Measurements from ENCODE around the gene NT5DC4. TPM values are rescaled to one million over a fixed set of nuclear protein-coding genes. Genes with fewer than 3 reads are reported as not detected.
"Not testable (repeated sequence)": the region's sequence is repeated elsewhere in the genome, so short reads cannot be mapped to it uniquely, and the experiment has no call there.

NT5DC4 gene
- total and polyA plus RNA-seq, 4 donors: 1.2 TPM; not detected in 3

DNA sequence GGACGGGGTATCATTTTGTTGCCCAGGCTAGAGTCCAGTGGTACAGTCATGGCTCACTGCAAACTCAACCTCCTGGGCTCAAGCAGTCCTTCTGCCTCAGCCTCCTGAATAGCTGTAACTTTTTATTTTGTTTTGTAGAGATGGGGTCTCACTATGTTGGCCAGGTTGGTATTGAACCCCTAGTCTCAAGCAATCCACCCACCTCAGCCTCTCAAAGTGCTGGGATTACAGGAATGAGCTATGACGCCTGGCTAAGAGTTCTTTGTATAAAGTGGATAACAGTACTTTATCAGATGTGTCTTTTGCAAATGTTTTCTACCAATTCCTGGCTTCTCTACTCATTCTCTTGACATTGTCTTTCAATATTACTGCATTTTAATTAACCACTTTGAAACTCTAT, 17.1 kb upstream of the NT5DC4 start:
- 47% methylated on average over 2 of the region's 2 CpGs for WGBS
- no peak for DNase-seq (ENCODE audit: low spot score)
- H3K9ac ChIP-seq (ENCODE audit: low read depth in 1 of 2, low read length in 2 of 2): no peak overlapping the region
- H3K27me3 ChIP-seq (ENCODE audit: control insufficient read depth in 4 of 4, insufficient read depth in 4 of 4, low read length in 3 of 4): no peaks in the 10 kb centered on the region
- H3K9me3 ChIP-seq (ENCODE audit: control insufficient read depth in 4 of 4, low read length in 3 of 4): no peaks in the 10 kb centered on the region
- H3K36me3 ChIP-seq (ENCODE audit: control insufficient read depth in 4 of 4, insufficient read depth in 3 of 4, low read depth in 1 of 4, low read length in 3 of 4): no peaks in the 10 kb centered on the region
- no peaks in the 10 kb centered on the region for H3K4me1 ChIP-seq (ENCODE audit: control insufficient read depth in 4 of 4, insufficient read depth in 4 of 4, low read length in 3 of 4)
- H3K4me3 ChIP-seq (ENCODE audit: low read depth in 1 of 3, low read length in 3 of 3): no peak overlapping the region
- H3K27ac ChIP-seq (ENCODE audit: low read depth in 1 of 2, low read length in 2 of 2): no peak overlapping the region
- TF ChIP-seq YY1 (IDR thresholded peaks at IDR 0.05): no peak

DNA sequence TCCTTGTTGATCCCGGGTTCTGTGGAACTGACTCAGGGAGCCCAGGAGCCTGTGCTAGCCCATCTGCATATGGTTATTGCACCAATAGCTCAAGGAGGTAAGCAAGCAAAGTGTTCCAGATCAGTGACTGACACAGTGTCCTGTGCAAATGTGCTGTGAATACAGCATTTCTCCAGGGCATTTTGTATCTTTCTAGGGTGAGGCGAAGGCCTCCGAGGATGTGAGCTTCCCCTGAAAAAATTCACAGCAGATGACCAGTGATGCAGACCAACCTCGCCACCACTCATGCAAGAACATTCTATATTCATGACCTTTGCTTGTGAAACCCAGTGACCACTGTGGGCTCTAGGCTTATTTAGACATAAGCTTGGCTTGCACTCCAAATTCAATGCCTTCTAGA, 15.2 kb upstream of the NT5DC4 start:
- no peak for DNase-seq (ENCODE audit: low spot score)
- no peaks in the 10 kb centered on the region for H3K9me3 ChIP-seq (ENCODE audit: control insufficient read depth in 4 of 4, low read length in 3 of 4)
- no peaks in the 10 kb centered on the region for H3K4me1 ChIP-seq (ENCODE audit: control insufficient read depth in 4 of 4, insufficient read depth in 4 of 4, low read length in 3 of 4)
- H3K27ac ChIP-seq (ENCODE audit: low read depth in 1 of 2, low read length in 2 of 2): no peak overlapping the region
- TF ChIP-seq, protein P1, sequence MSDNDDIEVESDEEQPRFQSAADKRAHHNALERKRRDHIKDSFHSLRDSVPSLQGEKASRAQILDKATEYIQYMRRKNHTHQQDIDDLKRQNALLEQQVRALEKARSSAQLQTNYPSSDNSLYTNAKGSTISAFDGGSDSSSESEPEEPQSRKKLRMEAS (IDR thresholded peaks at IDR 0.05): no peak
- no peak for TF ChIP-seq SP1 (IDR thresholded peaks at IDR 0.05)
- no peak for TF ChIP-seq EGR1 (IDR thresholded peaks at IDR 0.05; ENCODE audit: low read depth in 2 of 2)
- no peak for TF ChIP-seq HNF4A (conservative IDR thresholded peaks at IDR 0.05)
- no peak for TF ChIP-seq YY1 (IDR thresholded peaks at IDR 0.05)
- no peak for TF ChIP-seq TAF1 (conservative IDR thresholded peaks at IDR 0.05)
- no peak for TF ChIP-seq NR2F2 (IDR thresholded peaks at IDR 0.05)
- TF ChIP-seq, protein P2, sequence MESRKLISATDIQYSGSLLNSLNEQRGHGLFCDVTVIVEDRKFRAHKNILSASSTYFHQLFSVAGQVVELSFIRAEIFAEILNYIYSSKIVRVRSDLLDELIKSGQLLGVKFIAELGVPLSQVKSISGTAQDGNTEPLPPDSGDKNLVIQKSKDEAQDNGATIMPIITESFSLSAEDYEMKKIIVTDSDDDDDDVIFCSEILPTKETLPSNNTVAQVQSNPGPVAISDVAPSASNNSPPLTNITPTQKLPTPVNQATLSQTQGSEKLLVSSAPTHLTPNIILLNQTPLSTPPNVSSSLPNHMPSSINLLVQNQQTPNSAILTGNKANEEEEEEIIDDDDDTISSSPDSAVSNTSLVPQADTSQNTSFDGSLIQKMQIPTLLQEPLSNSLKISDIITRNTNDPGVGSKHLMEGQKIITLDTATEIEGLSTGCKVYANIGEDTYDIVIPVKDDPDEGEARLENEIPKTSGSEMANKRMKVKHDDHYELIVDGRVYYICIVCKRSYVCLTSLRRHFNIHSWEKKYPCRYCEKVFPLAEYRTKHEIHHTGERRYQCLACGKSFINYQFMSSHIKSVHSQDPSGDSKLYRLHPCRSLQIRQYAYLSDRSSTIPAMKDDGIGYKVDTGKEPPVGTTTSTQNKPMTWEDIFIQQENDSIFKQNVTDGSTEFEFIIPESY (IDR thresholded peaks at IDR 0.05): no peak
- TF ChIP-seq HNF4G (IDR thresholded peaks at IDR 0.05): no peak
- TF ChIP-seq, protein P3, sequence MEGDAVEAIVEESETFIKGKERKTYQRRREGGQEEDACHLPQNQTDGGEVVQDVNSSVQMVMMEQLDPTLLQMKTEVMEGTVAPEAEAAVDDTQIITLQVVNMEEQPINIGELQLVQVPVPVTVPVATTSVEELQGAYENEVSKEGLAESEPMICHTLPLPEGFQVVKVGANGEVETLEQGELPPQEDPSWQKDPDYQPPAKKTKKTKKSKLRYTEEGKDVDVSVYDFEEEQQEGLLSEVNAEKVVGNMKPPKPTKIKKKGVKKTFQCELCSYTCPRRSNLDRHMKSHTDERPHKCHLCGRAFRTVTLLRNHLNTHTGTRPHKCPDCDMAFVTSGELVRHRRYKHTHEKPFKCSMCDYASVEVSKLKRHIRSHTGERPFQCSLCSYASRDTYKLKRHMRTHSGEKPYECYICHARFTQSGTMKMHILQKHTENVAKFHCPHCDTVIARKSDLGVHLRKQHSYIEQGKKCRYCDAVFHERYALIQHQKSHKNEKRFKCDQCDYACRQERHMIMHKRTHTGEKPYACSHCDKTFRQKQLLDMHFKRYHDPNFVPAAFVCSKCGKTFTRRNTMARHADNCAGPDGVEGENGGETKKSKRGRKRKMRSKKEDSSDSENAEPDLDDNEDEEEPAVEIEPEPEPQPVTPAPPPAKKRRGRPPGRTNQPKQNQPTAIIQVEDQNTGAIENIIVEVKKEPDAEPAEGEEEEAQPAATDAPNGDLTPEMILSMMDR (IDR thresholded peaks at IDR 0.05; ENCODE audit: low read depth, low read length, missing input control): no peak
- no peak for TF ChIP-seq RAD21 (IDR thresholded peaks at IDR 0.05)
- TF ChIP-seq FOXA2 (IDR thresholded peaks at IDR 0.05): no peak
- TF ChIP-seq RXRA (IDR thresholded peaks at IDR 0.05): no peak
- TF ChIP-seq, protein P4, sequence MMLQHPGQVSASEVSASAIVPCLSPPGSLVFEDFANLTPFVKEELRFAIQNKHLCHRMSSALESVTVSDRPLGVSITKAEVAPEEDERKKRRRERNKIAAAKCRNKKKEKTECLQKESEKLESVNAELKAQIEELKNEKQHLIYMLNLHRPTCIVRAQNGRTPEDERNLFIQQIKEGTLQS (IDR thresholded peaks at IDR 0.05): no peak
- no peak for TF ChIP-seq JUND (IDR thresholded peaks at IDR 0.05)
- WGBS: 90% methylated on average over 4 of the region's 4 CpGs
- H3K27me3 ChIP-seq (ENCODE audit: control insufficient read depth in 4 of 4, insufficient read depth in 4 of 4, low read length in 3 of 4): no peaks in the 10 kb centered on the region
- H3K4me3 ChIP-seq (ENCODE audit: low read depth in 1 of 3, low read length in 3 of 3): no peak overlapping the region
- no peak overlapping the region for H3K9ac ChIP-seq (ENCODE audit: low read depth in 1 of 2, low read length in 2 of 2)
- no peaks in the 10 kb centered on the region for H3K36me3 ChIP-seq (ENCODE audit: control insufficient read depth in 4 of 4, insufficient read depth in 3 of 4, low read depth in 1 of 4, low read length in 3 of 4)

DNA sequence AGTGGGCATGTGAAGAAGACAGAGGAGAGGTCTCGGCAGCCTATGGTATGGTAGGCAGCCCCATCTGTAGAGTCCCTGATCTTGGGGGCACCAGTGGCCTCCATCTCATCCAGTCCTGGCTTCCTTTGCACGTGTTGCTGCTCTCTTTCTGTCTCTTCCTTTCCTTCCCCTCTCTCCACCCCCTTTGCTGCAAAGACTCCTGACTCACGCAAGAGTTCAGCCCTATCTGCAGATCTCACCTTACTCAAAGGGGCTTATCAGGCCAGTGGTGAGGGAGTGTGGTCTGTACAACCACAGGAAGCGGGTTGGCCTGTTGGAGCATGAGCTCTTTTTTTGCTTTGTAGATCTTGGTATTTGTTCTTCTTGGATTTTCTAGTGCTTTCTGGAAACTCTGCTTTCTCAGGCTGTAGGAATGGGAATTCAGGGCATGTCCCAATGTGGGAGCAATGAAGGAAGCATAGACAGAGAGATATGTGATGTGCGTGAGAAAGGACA, 14.6 kb upstream of the NT5DC4 start:
- no peak for DNase-seq (ENCODE audit: low spot score)
- H3K36me3 ChIP-seq (ENCODE audit: control insufficient read depth in 4 of 4, insufficient read depth in 3 of 4, low read depth in 1 of 4, low read length in 3 of 4): no peaks in the 10 kb centered on the region
- no peaks in the 10 kb centered on the region for H3K27me3 ChIP-seq (ENCODE audit: control insufficient read depth in 4 of 4, insufficient read depth in 4 of 4, low read length in 3 of 4)
- TF ChIP-seq JUND (IDR thresholded peaks at IDR 0.05) (no peak), HNF4A (conservative IDR thresholded peaks at IDR 0.05) (no peak), EGR1 (IDR thresholded peaks at IDR 0.05; ENCODE audit: low read depth in 2 of 2) (no peak), YY1 (IDR thresholded peaks at IDR 0.05) (no peak)
- WGBS: 48% methylated on average over 5 of the region's 5 CpGs
- no peak overlapping the region for H3K4me3 ChIP-seq (ENCODE audit: low read depth in 1 of 3, low read length in 3 of 3)
- H3K9me3 ChIP-seq (ENCODE audit: control insufficient read depth in 4 of 4, low read length in 3 of 4): no peaks in the 10 kb centered on the region
- H3K9ac ChIP-seq (ENCODE audit: low read depth in 1 of 2, low read length in 2 of 2): no peak overlapping the region
- H3K27ac ChIP-seq (ENCODE audit: low read depth in 1 of 2, low read length in 2 of 2): no peak overlapping the region
- no peaks in the 10 kb centered on the region for H3K4me1 ChIP-seq (ENCODE audit: control insufficient read depth in 4 of 4, insufficient read depth in 4 of 4, low read length in 3 of 4)

DNA sequence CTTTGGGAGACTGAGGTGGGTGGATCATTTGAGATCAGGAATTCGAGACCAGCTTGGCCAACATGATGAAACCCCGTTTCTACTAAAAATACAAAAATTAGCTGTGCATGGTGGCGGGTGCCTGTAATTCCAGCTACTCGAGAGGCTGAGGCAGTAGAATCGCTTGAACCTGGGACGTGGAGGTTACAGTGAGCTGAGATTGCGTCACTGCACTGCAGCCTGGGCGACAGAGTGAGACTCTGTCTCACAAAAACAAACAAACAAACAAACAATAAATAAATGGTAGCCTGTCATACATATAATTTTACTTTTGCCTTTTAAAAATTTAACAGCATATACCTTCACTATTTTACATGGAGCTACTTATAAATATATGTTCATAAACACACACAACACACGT, 13.9 kb upstream of the NT5DC4 start:
- not testable (repeated sequence) for H3K36me3 ChIP-seq (ENCODE audit: control insufficient read depth in 4 of 4, insufficient read depth in 3 of 4, low read depth in 1 of 4, low read length in 3 of 4); DNase-seq (ENCODE audit: low spot score); H3K4me1 ChIP-seq (ENCODE audit: control insufficient read depth in 4 of 4, insufficient read depth in 4 of 4, low read length in 3 of 4); H3K27me3 ChIP-seq (ENCODE audit: control insufficient read depth in 4 of 4, insufficient read depth in 4 of 4, low read length in 3 of 4); H3K27ac ChIP-seq (ENCODE audit: low read depth in 1 of 2, low read length in 2 of 2); H3K9ac ChIP-seq (ENCODE audit: low read depth in 1 of 2, low read length in 2 of 2); H3K9me3 ChIP-seq (ENCODE audit: control insufficient read depth in 4 of 4, low read length in 3 of 4); H3K4me3 ChIP-seq (ENCODE audit: low read depth in 1 of 3, low read length in 3 of 3)
- WGBS: 80% methylated on average over 9 of the region's 9 CpGs
